Activated T-cell treated with anti-CD3 and anti-CD28 coated beads for 24 hours (primary cell): ENCODE data around the gene ATXN2L.
"Not testable (repeated sequence)": the region's sequence is repeated elsewhere in the genome, so short reads cannot be mapped to it uniquely, and the experiment has no call there.

Experiments
- DNase-seq: peaks from one replicate; pipeline ENCODE4 v3.0.0-alpha.2; 2020; ENCODE audit warnings: low read depth

Gene ATXN2L

GRCh38 chr16:28822520-28823290, at the start of gene ATXN2L:
TSS of gene ATXN2L (plus strand) at chr16:28822999. CDS start at chr16:28823260, 261 bp downstream.
- DNase-seq, result peak; percentile 93

GRCh38 chr16:28781697-28782096, 41.1 kb upstream of the ATXN2L start:
- DNase-seq, result not testable (repeated sequence)

- DNase-seq, result not testable (repeated sequence)
Observed at GRCh38 chr16:28782357-28782756, 40.4 kb upstream of the ATXN2L start.

GRCh38 chr16:28802235-28803019, 20.4 kb upstream of the ATXN2L start:
- DNase-seq, result peak; percentile 39

GRCh38 chr16:28807445-28808120, 15.2 kb upstream of the ATXN2L start:
- not testable (repeated sequence) for DNase-seq

GRCh38 chr16:28820016-28820415, 2.8 kb upstream of the ATXN2L start:
- no peak for DNase-seq

- not testable (repeated sequence) for DNase-seq
Observed at GRCh38 chr16:28820546-28820945, 2.3 kb upstream of the ATXN2L start.

- no peak for DNase-seq
Observed at GRCh38 chr16:28821874-28822519, 802 bp upstream of the ATXN2L start.

GRCh38 chr16:28823291-28823872, 583 bp downstream of the ATXN2L start:
- no peak for DNase-seq

GRCh38 chr16:28823873-28824716, 1.3 kb downstream of the ATXN2L start:
- DNase-seq, result peak; percentile 95

- no peak for DNase-seq
Observed at GRCh38 chr16:28824717-28824973, 1.8 kb downstream of the ATXN2L start.

- no peak for DNase-seq
Observed at GRCh38 chr16:28826141-28826540, 3.3 kb downstream of the ATXN2L start.

- no peak for DNase-seq
Observed at GRCh38 chr16:28829747-28830146, 6.9 kb downstream of the ATXN2L start.

GRCh38 chr16:28830531-28830930, 7.7 kb downstream of the ATXN2L start:
- no peak for DNase-seq

- no peak for DNase-seq
Observed at GRCh38 chr16:28834349-28834748, 11.6 kb downstream of the ATXN2L start.

- DNase-seq, result no peak
Observed at GRCh38 chr16:28834873-28835863, 12.4 kb downstream of the ATXN2L start.

GRCh38 chr16:28835864-28836760, 13.3 kb downstream of the ATXN2L start:
- DNase-seq, result no peak

GRCh38 chr16:28836761-28837064, 13.9 kb downstream of the ATXN2L start:
- no peak for DNase-seq
